HPDE6-E6E7 (cell line): Measurements from ENCODE around the gene RPL37.
"Not testable (repeated sequence)": the region's sequence is repeated elsewhere in the genome, so short reads cannot be mapped to it uniquely, and the experiment has no call there.

Source experiments
- DNase-seq: peaks from one replicate; pipeline ENCODE4 v3.0.0; 2011; ENCODE audit warnings: missing footprints; ENCODE audit errors: extremely low spot score

The RPL37 gene

GRCh38 chr5:40834849-40835787 is at the start of gene RPL37:
Gene RPL37 (minus strand): TSS chr5:40835222. CDS start chr5:40835185, 37 bp downstream.
- peak; percentile 97 for DNase-seq

GRCh38 chr5:40883051-40883450 is 48.0 kb upstream of the RPL37 start:
- not testable (repeated sequence) for DNase-seq

- DNase-seq = no peak
Observed at GRCh38 chr5:40882291-40882690, 47.3 kb upstream of the RPL37 start.

- DNase-seq = no peak
Observed at GRCh38 chr5:40879163-40879942, 44.3 kb upstream of the RPL37 start.

- no peak for DNase-seq
Observed at GRCh38 chr5:40877371-40877988, 42.5 kb upstream of the RPL37 start.

GRCh38 chr5:40875958-40876357 is 40.9 kb upstream of the RPL37 start:
- no peak for DNase-seq

- no peak for DNase-seq
Observed at GRCh38 chr5:40873286-40873880, 38.4 kb upstream of the RPL37 start.

- not testable (repeated sequence) for DNase-seq
Observed at GRCh38 chr5:40872253-40872652, 37.2 kb upstream of the RPL37 start.

GRCh38 chr5:40871177-40871576 is 36.2 kb upstream of the RPL37 start:
- DNase-seq = no peak

- no peak for DNase-seq
Observed at GRCh38 chr5:40869384-40869783, 34.4 kb upstream of the RPL37 start.

GRCh38 chr5:40866844-40867243 is 31.8 kb upstream of the RPL37 start:
- no peak for DNase-seq

- not testable (repeated sequence) for DNase-seq
Observed at GRCh38 chr5:40865004-40865403, 30.0 kb upstream of the RPL37 start.

GRCh38 chr5:40860711-40861110 is 25.7 kb upstream of the RPL37 start:
- no peak for DNase-seq

GRCh38 chr5:40853632-40854192 is 18.7 kb upstream of the RPL37 start:
- no peak for DNase-seq

GRCh38 chr5:40847525-40847924 is 12.5 kb upstream of the RPL37 start:
- no peak for DNase-seq

- DNase-seq = no peak
Observed at GRCh38 chr5:40846371-40846770, 11.3 kb upstream of the RPL37 start.

GRCh38 chr5:40844565-40844964 is 9.5 kb upstream of the RPL37 start:
- no peak for DNase-seq

- peak; percentile 60 for DNase-seq
Observed at GRCh38 chr5:40842351-40842750, 7.3 kb upstream of the RPL37 start.

GRCh38 chr5:40841068-40841805 is 6.2 kb upstream of the RPL37 start, which contains the start of gene CARD6:
Gene CARD6 (plus strand): TSS chr5:40841367. CDS start chr5:40841383, 16 bp downstream.
- no peak for DNase-seq

- no peak for DNase-seq
Observed at GRCh38 chr5:40838086-40838485, 3.1 kb upstream of the RPL37 start.

GRCh38 chr5:40834391-40834848 is 602 bp downstream of the RPL37 start:
- DNase-seq = no peak
